Testis (tissue), 5 donors: Measurements from ENCODE around the gene TGOLN2. TPM values are rescaled to one million over a fixed set of nuclear protein-coding genes. Genes with fewer than 3 reads are reported as not detected.

Source experiments
- DNase-seq: peaks from one replicate; pipeline ENCODE4 v3.0.0-alpha.2; 2019
- H3K27ac ChIP-seq, 2 donors: fragments of 200-600 bp; sonication (generic); one replicate each; pipeline ENCODE4 v1.5.1; 2019
- H3K27me3 ChIP-seq: fragments of 200-600 bp; sonication (generic); one replicate; pipeline ENCODE4 v1.5.1; 2019
- H3K36me3 ChIP-seq: fragments of 200-600 bp; sonication (generic); one replicate; pipeline ENCODE4 v1.5.1; 2017; ENCODE audit warnings: low read depth; ENCODE audit errors: missing control alignments
- H3K4me1 ChIP-seq: fragments of 200-600 bp; sonication (generic); one replicate; pipeline ENCODE4 v1.5.1; 2019
- H3K4me3 ChIP-seq, 2 donors: fragments of 200-600 bp; sonication (generic); one replicate each; pipeline ENCODE4 v1.5.1; 2017 to 2019
- H3K9me3 ChIP-seq: fragments of 200-600 bp; sonication (generic); one replicate; pipeline ENCODE4 v1.5.1; 2017
- POLR2A ChIP-seq: fragments of 450-650 bp; IDR thresholded peaks from one replicate; pipeline ENCODE4 v1.6.1; 2017; ENCODE audit warnings: antibody characterized with exemption, mild to moderate bottlenecking, moderate library complexity
- WGBS, 2 donors: methylation state at CpG; one replicate each; pipeline ENCODE4 v1.1.5; 2018; 5-methylcytosine and 5-hydroxymethylcytosine counted together
- intact Hi-C: fragments of 100-400 bp; cut with DNase I; formaldehyde crosslinking; loops from one replicate; pipeline ENCODE4 v1.15.1; 2023; ENCODE audit warnings: low total_unique reads
- long read RNA-seq, 2 donors: transcript quantifications; one replicate each; lab custom pipeline, GENCODE V29; 2026
- polyA plus RNA-seq: library from polyadenylated mRNA; stranded (reverse); fragments of 350-450 nt; fragmentation: Illumina TruSeq; extraction: RNeasy Lipid Tissue Mini Kit (QIAGEN cat#74804); gene quantifications from one replicate; pipeline ENCODE4 v1.2.3, GENCODE V29; 2014; ENCODE audit warnings: low read depth, low replicate concordance; ENCODE audit not compliant: insufficient read depth
- total RNA-seq, 2 donors: library from RNA; depleted of rRNA; stranded (reverse); fragments of >200 nt; gene quantifications; one replicate each; pipeline ENCODE4 v1.2.3, GENCODE V29; 2016
- TF ChIP-seq, protein P1 (sequence below), 3 experiments: fragments of 450-650 bp in 2 of 3; fragments of 200-600 bp in 1 of 3; sonication (generic) in 1 of 3; IDR thresholded peaks; one replicate each; pipeline ENCODE4 v1.5.1; 2016 to 2019; ENCODE audit warnings: antibody characterized with exemption in 3 of 3, mild to moderate bottlenecking in 2 of 3, moderate library complexity in 1 of 3

TGOLN2 gene
- 100 to 1,000 TPM; 115 to 143 TPM for total RNA-seq
- 80.6 TPM for polyA plus RNA-seq
- long read RNA-seq, donor 1, full-length matches to known transcripts: 11 of 37 reads
- long read RNA-seq, donor 1, partial matches to known transcripts: 26 of 37 reads
- long read RNA-seq, donor 1, other reads (novel, unspliced or antisense): 0 of 37 reads
- long read RNA-seq, donor 2, full-length matches to known transcripts: 1 of 36 reads
- long read RNA-seq, donor 2, partial matches to known transcripts: 35 of 36 reads
- long read RNA-seq, donor 2, other reads (novel, unspliced or antisense): 0 of 36 reads

- Histone ChIP-seq H3K27me3 (no peaks in the 10 kb centered on the region), H3K4me3 (peak within 1 kb of the TSS; percentile 78 to 95), H3K27ac (peak within 1 kb of the TSS; percentile 96 to 98), H3K9me3 (no peaks in the 10 kb centered on the region), H3K4me1 (peaks cover 25% of the 10 kb centered on the region), H3K36me3 (no peaks in the 10 kb centered on the region)
- intact Hi-C loops: no loop called here
- 0 to 1% methylated on average over 33 to 57 of the region's 57 CpGs for WGBS, 2 donors
- TF ChIP-seq POLR2A: peak; percentile 90
- TF ChIP-seq, protein P1, sequence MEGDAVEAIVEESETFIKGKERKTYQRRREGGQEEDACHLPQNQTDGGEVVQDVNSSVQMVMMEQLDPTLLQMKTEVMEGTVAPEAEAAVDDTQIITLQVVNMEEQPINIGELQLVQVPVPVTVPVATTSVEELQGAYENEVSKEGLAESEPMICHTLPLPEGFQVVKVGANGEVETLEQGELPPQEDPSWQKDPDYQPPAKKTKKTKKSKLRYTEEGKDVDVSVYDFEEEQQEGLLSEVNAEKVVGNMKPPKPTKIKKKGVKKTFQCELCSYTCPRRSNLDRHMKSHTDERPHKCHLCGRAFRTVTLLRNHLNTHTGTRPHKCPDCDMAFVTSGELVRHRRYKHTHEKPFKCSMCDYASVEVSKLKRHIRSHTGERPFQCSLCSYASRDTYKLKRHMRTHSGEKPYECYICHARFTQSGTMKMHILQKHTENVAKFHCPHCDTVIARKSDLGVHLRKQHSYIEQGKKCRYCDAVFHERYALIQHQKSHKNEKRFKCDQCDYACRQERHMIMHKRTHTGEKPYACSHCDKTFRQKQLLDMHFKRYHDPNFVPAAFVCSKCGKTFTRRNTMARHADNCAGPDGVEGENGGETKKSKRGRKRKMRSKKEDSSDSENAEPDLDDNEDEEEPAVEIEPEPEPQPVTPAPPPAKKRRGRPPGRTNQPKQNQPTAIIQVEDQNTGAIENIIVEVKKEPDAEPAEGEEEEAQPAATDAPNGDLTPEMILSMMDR (IDR thresholded peaks at IDR 0.05): no peak
- peak; percentile 96 for DNase-seq
These were observed at the start of gene TGOLN2 for GRCh38 chr2:85327822-85328617. TSS of gene TGOLN2 (minus strand) at chr2:85327989. CDS start at chr2:85327962, 27 bp downstream.

- TF ChIP-seq, protein P1 (IDR thresholded peaks at IDR 0.05): no peak
- TF ChIP-seq POLR2A: no peak
- DNase-seq: no peak
- Histone ChIP-seq H3K4me1 (no peaks in the 10 kb centered on the region), H3K4me3 (no peak overlapping the region), H3K27ac (no peak overlapping the region), H3K9me3 (no peaks in the 10 kb centered on the region), H3K36me3 (no peaks in the 10 kb centered on the region), H3K27me3 (no peaks in the 10 kb centered on the region)
- intact Hi-C loops: no loop called here
- WGBS, 2 donors: 95 to 96% methylated on average over 10 to 11 of the region's 11 CpGs
These were observed 49.3 kb upstream of the TGOLN2 start for GRCh38 chr2:85377083-85377482.

- WGBS, 2 donors: 93 to 95% methylated on average over 5 of the region's 5 CpGs
- no peak overlapping the region for H3K4me3 ChIP-seq
- H3K36me3 ChIP-seq: no peaks in the 10 kb centered on the region
- no peak overlapping the region for H3K27ac ChIP-seq
- H3K4me1 ChIP-seq: no peaks in the 10 kb centered on the region
- no peaks in the 10 kb centered on the region for H3K27me3 ChIP-seq
- intact Hi-C loops: no loop called here
- no peak for DNase-seq
- TF ChIP-seq, protein P1 (IDR thresholded peaks at IDR 0.05): no peak
- no peak for TF ChIP-seq POLR2A
- H3K9me3 ChIP-seq: no peaks in the 10 kb centered on the region
These were observed 48.7 kb upstream of the TGOLN2 start for GRCh38 chr2:85376291-85377065.

- Histone ChIP-seq H3K9me3 (no peaks in the 10 kb centered on the region), H3K27me3 (no peaks in the 10 kb centered on the region), H3K4me1 (no peaks in the 10 kb centered on the region), H3K36me3 (no peaks in the 10 kb centered on the region), H3K27ac (no peak overlapping the region), H3K4me3 (no peak overlapping the region)
- no peak for TF ChIP-seq POLR2A
- TF ChIP-seq, protein P1 (IDR thresholded peaks at IDR 0.05): no peak
- DNase-seq: no peak
- 94 to 98% methylated on average over 3 to 11 of the region's 11 CpGs for WGBS, 2 donors
- intact Hi-C loops: no loop called here
These were observed 43.3 kb upstream of the TGOLN2 start for GRCh38 chr2:85371045-85371444.
